NCI-H2227 (cell line): ENCODE results near the gene TUBAL3.
"Not testable (repeated sequence)": the region's sequence is repeated elsewhere in the genome, so short reads cannot be mapped to it uniquely, and the experiment has no call there.

Source experiments
- DNase-seq: peaks from one replicate; lab custom pipeline; 2025; ENCODE audit not compliant: unreplicated experiment; lab: John Stamatoyannopoulos, UW

TUBAL3 gene

DNA sequence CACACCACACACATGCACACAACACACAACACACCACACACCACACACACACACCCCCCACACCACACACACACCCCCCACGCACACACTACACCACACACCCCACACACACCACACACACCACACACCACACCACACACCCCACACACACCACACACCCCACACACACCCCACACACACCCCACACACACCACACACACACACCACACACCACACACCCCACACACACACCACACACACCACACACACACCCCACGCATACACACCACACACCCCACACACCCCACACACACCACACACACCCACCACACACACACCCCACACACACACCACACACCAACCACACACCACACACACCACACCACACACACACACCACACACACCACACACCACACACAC, 23.4 kb downstream of the TUBAL3 start:
- no peak for DNase-seq

DNA sequence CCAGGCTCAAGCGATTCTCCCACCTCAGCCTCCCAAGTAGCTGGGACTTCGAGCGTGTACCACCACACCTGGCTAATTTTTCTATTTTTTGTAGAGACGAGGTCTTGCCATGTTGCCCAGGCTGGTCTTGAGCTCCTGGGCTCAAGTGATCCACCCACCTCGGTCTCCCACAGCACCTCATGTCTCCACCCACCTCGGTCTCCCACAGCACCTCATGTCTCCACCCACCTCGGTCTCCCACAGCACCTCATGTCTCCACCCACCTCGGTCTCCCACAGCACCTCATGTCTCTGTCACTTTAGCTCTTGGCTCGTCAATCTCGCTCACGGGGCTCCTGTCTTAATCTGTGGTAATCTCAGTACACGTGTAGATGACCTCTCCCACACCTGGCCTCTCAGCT, 24.2 kb downstream of the TUBAL3 start:
- DNase-seq: not testable (repeated sequence)

DNA sequence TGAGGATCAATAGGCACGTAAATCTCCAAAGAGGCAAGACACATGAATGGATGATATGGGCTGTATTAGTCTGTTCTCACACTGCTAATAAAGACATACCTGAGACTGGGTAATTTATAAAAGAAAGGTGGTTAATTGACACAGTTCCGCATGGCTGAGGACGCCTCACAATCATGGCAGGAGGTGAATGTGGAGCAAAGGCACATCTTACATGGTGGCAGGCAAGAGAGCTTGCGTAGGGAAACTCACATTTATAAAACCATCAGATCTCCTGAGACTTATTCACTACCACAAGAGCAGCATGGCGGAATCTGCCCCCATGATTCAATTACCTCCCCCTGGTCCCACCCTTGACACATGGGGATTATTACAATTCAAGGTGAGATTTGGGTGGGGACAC, 25.4 kb downstream of the TUBAL3 start:
- DNase-seq: not testable (repeated sequence)

DNA sequence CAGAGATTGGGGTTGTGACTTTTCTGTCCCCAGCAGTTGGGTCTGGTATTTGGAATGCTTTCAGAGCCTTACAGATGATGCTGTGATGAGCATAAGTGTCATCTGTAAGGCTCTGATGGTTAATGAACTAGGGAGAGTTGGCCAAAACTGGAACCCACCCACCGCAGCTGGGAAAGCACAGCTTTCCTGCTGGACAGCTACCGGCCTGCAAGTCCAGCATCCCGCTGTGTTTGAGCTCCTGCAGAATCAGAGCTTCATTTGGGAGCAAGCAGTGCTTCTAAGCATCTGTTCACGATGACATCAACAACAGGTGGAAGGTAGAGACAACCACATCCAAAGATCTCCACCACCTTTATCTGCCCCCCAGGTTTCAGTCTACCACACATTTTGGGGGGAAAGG, 28.2 kb downstream of the TUBAL3 start:
- DNase-seq: no peak

DNA sequence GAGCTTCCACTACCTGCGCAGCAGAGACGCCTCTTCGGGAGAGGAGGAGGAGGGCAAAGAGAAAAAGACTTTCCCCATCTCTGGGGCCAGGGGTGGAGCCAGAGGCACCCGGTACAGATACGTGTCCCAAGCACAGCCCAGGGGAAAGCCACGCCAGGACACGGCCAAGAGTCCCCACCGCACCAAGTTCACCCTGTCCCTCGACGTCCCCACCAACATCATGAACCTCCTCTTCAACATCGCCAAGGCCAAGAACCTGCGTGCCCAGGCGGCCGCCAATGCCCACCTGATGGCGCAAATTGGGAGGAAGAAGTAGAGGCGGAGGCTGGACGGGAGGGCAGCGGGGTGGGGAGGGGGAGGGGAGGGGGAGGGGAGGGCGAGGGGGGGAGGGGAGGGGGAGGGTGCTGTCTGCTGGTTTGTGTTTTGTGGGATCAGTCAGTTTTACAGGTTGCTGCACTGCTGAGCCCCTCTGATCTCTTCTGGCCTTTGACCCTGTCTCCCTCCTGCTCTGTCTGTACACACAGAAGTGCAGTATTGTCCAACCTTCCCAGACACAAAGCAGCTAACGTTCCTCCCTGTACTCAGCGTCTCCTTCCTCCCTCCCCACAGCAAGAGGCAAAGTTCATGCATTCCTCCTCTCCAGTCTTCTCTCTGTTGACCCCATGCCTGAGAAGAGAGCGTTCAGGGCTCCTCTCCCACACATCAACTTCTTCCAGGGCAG, 30.6 kb downstream of the TUBAL3 start:
- DNase-seq: no peak

DNA sequence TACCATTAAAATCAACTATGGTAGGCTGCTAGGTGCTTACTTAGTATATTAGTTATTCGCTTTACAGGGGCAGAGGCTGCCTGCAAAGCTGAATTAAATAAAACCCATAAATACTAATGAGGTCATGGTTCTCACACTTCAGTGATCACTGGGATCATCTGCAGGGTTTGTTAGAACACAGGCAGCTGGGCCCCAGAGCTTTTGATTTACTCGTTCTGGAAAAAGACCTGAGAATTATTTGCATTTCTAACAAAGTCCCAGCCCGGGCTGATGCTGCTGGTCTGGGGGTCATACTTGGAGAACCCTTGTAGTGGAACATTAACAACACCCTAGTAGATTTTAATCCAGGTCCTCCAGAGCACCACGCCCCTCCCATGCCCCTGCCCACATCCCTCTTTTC, 31.3 kb downstream of the TUBAL3 start:
- DNase-seq: no peak

DNA sequence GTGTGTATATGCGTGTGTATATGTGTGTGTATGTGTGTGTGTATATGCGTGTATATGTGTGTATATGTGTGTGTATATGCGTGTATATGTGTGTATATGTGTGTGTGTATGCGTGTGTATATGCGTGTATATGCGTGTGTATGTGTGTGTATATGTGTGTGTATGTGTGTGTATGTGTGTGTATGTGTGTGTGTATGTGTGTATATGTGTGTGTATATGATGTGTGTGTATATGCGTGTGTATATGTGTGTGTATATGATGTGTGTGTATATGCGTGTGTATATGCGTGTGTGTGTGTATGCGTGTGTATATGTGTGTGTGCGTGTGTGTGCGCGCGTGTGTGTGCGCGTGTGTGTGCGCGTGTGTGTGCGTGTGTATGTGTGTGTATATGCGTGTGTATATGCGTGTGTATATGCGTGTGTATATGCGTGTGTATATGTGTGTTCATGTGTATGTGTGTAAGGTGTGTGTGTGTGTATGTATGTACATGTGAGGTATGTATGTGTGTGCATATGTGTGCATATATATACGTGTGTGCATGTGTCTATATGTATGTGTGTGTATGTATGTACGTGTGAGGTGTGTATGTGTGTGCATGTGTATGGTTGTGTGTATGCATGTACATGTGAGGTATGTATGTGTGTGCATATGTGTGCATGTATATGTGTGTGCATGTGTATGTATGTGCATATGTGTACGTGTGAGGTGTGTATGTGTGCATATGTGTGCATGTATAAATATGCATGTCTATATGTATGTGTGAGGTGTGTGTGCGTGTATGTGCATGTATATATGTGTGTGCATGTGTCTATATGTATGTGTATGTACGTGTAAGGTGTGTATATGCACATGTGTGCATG, 33.9 kb downstream of the TUBAL3 start:
- no peak for DNase-seq

DNA sequence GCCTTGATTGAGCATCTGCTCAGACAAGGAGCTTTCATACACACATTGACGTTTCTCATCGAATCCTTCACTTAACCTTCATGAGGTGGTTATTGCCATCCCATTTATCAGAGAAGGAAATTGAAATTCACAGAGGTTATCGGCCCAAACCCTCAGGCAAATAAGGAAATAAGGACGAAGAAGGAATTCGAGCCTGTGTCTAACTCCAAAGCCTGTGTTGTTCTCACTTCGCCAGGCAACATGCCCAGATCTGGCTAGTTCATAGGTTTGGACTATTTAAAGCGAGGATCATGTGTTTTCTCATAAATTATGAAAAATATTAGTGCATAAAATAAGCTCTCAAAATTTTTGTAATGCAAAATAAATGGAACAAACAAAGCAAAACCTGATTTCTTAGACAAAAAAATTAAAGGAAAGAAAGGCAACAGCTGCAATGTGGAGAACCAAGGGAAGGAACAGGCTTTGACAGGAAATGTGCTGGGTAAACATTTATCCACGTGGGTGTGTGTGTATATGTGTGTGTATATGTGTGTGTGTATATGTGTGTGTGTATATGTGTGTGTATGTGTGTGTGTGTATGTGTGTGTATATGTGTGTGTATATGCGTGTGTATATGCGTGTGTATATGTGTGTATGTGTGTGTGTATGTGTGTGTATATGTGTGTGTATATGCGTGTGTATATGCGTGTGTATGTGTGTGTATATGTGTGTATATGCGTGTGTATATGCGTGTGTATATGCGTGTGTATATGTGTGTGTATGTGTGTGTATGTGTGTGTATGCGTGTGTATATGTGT, 35.1 kb downstream of the TUBAL3 start:
- no peak for DNase-seq

DNA sequence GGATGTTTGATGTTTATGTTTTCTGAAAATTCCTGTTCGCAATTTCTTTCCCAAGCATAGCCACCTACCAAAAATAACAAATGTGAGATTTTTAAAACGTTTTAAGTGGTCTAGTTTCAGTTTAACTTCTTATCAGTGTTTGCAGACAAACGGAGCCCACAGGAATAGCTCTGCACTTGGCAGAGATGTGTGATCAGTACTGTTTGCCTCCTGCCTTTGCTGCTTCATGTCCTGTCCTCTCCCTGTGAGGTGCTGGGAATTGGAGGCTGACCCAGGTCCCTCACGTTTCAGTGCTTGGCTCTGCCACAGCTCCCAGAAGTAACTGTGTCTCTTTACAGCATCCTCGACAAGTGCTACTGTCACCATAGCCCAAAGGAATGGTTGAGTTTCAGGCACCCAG, 38.7 kb downstream of the TUBAL3 start:
- no peak for DNase-seq

DNA sequence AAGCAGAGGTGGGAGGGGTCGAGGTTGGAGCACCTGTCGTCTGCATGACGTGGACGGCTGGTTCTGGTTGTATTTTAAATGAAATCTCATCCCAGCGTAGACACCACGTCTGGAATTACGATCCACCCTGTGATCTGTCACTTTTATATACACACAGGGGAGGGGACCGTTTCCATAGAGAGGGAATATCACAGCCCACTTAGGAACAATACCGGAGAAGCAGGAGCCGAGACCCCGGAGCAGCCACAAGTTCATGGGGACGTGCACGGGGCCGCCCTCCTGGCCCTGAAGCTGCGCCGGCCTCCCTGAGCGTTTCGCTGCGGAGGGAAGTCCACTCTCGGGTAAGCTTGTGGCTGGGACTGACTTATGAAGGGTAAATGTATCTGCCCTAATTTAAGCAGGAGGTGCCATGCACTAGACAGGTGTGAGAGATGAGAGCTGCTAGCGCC, 39.7 kb downstream of the TUBAL3 start, which contains the start of gene UCN3:
Gene UCN3, plus strand, starts transcription at position 77 of the 449 bp plus-strand sequence. CDS start 8,755 bp downstream, outside the sequence.
- no peak for DNase-seq

DNA sequence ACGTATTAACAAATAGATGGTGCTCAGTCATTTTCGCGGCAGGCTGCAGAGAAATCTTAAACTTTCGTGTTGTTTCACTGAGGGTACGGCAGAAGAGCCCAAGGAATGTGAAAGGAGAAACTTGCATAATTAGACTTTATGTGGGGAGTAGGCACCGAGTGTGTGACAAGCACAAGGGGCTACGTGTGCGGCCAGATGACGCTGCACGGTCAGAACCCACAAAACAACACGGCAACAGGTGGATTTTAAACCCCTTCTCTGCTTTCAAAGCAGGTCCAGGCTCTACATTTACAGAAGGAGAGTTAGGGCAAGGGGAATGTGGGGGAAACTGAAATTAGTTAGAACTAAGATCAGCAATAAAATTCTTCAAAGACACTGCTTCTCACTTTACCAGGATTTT, 40.3 kb downstream of the TUBAL3 start:
- DNase-seq: no peak

DNA sequence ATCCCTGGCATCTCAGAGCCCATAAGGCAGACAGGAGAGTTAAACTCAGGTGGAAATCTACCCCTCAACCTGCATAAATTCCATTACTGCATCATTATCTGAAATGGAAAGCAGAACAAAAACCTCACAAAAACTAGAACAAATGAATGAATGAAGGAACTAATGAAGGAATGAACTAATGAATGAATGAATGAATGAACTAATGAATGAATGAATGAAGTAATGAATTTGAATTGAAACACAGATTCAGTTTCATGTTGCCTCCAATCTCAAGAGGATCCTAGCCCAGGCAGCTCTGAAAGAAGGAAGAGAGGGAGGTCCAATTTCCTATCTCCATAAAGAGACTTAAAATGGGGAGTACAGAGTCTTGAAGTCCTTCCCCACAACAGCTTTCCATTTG, 41.8 kb downstream of the TUBAL3 start:
- DNase-seq: no peak

DNA sequence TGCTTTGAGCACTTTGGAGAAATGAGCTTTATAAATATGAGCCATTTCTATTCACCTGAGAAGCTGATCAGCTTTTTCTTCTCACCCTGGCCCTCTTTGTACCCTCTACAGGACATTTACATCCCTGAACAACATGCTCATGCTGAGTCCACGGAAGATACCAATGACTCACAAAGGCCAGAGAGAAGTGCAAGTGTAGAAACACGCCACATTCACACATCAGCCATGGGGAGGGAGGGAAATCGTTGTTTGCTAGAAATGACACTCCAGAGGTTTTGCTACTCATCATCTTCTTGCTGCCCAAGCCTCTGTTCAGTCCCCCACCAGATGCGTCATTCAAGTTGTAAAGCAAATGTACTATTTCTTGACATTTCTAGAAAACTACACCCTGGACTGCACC, 42.7 kb downstream of the TUBAL3 start:
- DNase-seq: no peak

DNA sequence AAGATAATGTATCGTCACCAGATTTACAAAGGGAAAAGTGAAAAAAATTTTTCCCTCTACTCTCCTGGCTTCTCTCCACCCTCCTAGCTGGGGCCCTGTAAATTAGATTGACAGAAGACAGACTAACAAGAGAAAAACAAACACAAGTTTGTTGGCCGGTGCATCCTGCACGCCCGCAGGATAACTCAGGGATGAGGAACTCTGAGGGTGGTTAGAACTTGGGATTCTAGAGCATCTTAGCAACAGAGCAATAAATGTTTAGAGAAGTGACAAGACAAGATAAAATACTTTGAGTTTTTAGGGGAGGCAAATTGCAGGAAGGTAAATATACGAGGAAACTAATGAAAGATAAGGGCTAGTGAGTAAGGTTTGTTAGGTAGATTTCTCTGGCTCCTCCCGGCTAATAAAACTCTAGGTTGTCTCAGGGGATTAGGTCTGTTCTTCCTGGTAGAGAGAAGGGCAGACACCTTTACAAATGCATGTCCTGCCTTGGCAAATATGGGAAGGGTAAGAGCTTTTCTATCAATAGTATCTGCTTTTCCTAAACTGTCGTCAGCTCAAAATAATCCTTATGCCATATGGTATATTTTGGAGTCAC, 44.2 kb downstream of the TUBAL3 start:
- no peak for DNase-seq

DNA sequence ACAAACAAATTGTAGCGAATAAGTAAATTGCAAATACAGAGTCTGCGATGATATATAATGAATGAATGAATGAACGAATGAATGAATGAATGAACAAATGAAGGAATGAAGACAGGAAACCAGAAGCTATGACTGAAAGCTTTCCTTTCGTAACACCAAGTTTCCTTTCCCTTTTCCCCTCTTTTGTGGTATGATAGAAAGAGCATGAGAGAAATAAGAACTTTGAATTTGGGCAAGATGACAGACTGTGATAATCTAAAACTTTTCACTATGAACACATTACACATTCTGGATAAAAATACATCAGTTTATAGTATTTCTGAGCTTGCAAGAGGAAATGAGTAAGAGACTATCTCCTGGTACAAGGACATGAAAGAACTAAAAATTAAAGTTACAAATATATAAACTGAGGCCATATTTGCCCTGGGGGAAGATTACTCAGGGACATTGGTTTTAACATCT, 48.3 kb downstream of the TUBAL3 start:
- no peak for DNase-seq

DNA sequence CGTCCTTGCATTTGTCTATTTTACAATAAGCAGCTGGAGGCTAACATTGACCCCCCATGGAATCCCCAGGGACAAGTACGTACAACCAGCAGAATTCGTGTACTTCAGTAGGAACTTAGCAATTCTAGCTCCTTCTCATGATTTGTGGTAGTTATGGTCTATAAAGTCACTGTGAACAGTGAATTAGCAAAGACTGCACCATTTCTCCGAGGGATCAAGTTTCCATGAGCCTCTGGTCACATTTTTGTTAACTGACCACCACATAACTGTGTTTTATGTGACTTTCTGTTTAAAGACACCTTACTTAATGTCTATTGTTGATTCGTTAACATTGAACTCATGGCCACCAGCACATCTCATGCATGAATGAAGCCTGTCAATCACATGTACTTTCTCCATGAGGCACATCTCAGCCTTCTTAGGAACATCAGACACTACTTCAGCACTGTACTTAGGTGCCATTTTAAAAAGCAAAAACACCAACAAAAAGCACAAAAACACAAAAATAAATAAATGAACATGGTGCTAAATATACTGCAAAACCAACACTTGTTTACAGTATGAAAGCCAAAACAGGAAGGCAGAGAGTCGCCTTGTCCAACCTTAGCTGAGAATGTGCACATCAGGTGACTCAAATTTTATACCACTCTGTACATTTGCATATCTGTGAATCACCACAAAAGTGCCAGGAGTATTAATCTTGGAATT, 48.9 kb downstream of the TUBAL3 start:
- no peak for DNase-seq

DNA sequence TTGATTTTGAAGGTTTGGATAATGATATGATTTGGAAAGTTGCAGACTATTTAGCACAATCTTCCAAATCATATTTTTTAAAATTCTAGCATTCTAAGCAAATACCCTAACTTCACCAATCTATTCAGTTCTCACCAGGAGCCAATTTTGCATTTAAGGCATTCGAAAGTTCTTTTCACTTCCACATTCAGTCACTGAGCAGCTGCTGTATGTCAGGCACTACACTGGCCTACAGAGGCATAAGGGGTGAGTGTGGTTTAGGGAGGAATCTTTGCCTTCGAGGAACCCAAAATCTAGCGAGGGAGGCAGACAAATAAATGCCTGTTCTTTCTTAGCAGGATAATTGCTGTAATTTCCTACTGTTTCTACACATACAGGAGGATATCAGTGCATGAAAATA, 50.6 kb downstream of the TUBAL3 start:
- DNase-seq: no peak

DNA sequence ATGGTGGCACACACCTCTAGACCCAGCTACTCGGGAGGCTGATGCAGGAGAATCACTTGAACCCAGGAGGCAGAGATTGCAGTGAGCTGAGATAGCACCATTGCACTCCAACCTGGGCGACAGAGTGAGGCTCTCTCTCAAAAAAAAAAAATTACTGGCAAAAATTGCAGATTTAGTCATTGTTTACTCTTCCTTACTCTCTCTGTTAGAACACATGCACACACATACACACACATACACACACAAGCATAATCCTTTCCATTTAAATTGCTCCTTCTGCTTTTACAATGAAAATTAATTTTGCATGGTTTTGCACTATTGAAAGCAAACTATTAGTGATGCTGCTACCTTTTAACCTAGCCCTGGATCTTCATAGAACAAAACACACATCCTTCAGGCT, 55.3 kb downstream of the TUBAL3 start:
- DNase-seq: no peak

DNA sequence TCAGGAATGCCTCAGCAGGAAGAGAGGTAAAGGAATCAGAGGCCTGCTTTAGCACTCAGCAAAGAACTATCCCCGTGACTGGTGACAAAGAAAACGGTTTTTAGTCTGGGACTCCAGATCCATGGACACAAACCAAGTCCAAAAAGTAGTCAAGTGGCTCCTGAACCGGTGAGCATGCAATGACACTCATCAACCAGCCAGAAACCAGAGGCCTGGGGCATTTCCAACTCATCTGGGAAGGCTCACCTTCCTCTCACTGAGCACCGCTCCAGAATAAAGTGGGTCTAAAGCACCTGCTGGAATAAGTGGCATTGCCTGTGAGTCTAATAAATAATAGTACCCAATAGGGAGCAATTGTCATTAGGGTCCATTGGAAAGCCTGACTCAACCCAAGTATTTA, 57.7 kb downstream of the TUBAL3 start:
- no peak for DNase-seq

DNA sequence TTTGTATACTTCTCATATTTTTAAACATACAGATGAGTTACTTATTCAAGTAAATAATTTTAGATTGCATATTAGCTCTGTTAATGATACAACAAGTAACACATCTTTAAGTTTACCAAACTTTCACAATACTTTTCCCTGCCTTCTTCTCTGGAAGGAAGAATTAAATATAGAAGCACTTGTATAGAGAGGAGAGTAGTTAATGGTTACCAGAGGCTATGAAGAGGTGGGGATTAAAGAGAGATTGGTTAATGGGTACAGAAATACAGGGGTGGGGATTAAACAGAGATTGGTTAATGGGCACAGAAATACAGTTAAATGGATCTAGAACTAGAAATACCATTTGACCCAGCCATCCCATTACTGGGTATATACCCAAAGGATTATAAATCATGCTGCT, 59.9 kb downstream of the TUBAL3 start:
- DNase-seq: no peak
